Measurements from ENCODE around the gene SKOR1. TPM values are rescaled to one million over a fixed set of nuclear protein-coding genes. Genes with fewer than 3 reads are reported as not detected.

The SKOR1 gene
- total and polyA plus RNA-seq, 4 donors: 1.0 to 1.3 (median 1.2) TPM; not detected in 1

- intact Hi-C loops (cut with DNase I): no loop called here
- H3K27me3 ChIP-seq (ENCODE audit: control insufficient read depth in 1 of 2, insufficient read depth in 2 of 2, low read length in 1 of 2): no peaks in the 10 kb centered on the region
- ATAC-seq (ENCODE audit: low FRiP score) (no peak), DNase-seq (no peak)
- no peaks in the 10 kb centered on the region for H3K9me3 ChIP-seq (ENCODE audit: control insufficient read depth, low read length)
- H3K4me3 ChIP-seq (ENCODE audit: low read length in 2 of 2): no peak overlapping the region
- H3K36me3 ChIP-seq (ENCODE audit: control insufficient read depth in 1 of 2, insufficient read depth in 2 of 2, low read length in 1 of 2): no peaks in the 10 kb centered on the region
- H3K27ac ChIP-seq (ENCODE audit: low read depth in 1 of 2, low read length in 2 of 2): no peak overlapping the region
- no peaks in the 10 kb centered on the region for H3K4me1 ChIP-seq (ENCODE audit: control insufficient read depth in 1 of 2, insufficient read depth in 2 of 2, low read length in 2 of 2)
- WGBS, 2 donors: 83 to 84% methylated on average over 10 of the region's 10 CpGs
Measured at GRCh38 chr15:67781907-67782690, 43.2 kb upstream of the SKOR1 start.

- no peaks in the 10 kb centered on the region for H3K4me1 ChIP-seq (ENCODE audit: control insufficient read depth in 1 of 2, insufficient read depth in 2 of 2, low read length in 2 of 2)
- ATAC-seq (ENCODE audit: low FRiP score) (no peak), DNase-seq (no peak)
- H3K9me3 ChIP-seq (ENCODE audit: control insufficient read depth, low read length): no peaks in the 10 kb centered on the region
- intact Hi-C loops (cut with DNase I): no loop called here
- no peaks in the 10 kb centered on the region for H3K27me3 ChIP-seq (ENCODE audit: control insufficient read depth in 1 of 2, insufficient read depth in 2 of 2, low read length in 1 of 2)
- WGBS, 2 donors: 77 to 79% methylated on average over 7 of the region's 7 CpGs
- H3K27ac ChIP-seq (ENCODE audit: low read depth in 1 of 2, low read length in 2 of 2): no peak overlapping the region
- no peaks in the 10 kb centered on the region for H3K36me3 ChIP-seq (ENCODE audit: control insufficient read depth in 1 of 2, insufficient read depth in 2 of 2, low read length in 1 of 2)
- H3K4me3 ChIP-seq (ENCODE audit: low read length in 2 of 2): no peak overlapping the region
Measured at GRCh38 chr15:67782691-67782991, 42.7 kb upstream of the SKOR1 start.

- no peak for DNase-seq
- H3K9me3 ChIP-seq (ENCODE audit: control insufficient read depth, low read length): no peaks in the 10 kb centered on the region
- no peak overlapping the region for H3K4me3 ChIP-seq (ENCODE audit: low read length in 2 of 2)
- H3K36me3 ChIP-seq (ENCODE audit: control insufficient read depth in 1 of 2, insufficient read depth in 2 of 2, low read length in 1 of 2): no peaks in the 10 kb centered on the region
- no peak overlapping the region for H3K27ac ChIP-seq (ENCODE audit: low read depth in 1 of 2, low read length in 2 of 2)
- intact Hi-C loops (cut with DNase I): no loop called here
- no peak for ATAC-seq (ENCODE audit: low FRiP score)
- no peaks in the 10 kb centered on the region for H3K27me3 ChIP-seq (ENCODE audit: control insufficient read depth in 1 of 2, insufficient read depth in 2 of 2, low read length in 1 of 2)
- no peaks in the 10 kb centered on the region for H3K4me1 ChIP-seq (ENCODE audit: control insufficient read depth in 1 of 2, insufficient read depth in 2 of 2, low read length in 2 of 2)
- WGBS, 2 donors: 88 to 89% methylated on average over 7 of the region's 7 CpGs
Measured at GRCh38 chr15:67783303-67783702, 42.0 kb upstream of the SKOR1 start.

GRCh38 chr15:67784090-67784781 is 41.1 kb upstream of the SKOR1 start:
- Histone ChIP-seq H3K4me1 (ENCODE audit: control insufficient read depth in 1 of 2, insufficient read depth in 2 of 2, low read length in 2 of 2) (no peaks in the 10 kb centered on the region), H3K4me3 (ENCODE audit: low read length in 2 of 2) (no peak overlapping the region), H3K27ac (ENCODE audit: low read depth in 1 of 2, low read length in 2 of 2) (no peak overlapping the region), H3K36me3 (ENCODE audit: control insufficient read depth in 1 of 2, insufficient read depth in 2 of 2, low read length in 1 of 2) (no peaks in the 10 kb centered on the region), H3K9me3 (ENCODE audit: control insufficient read depth, low read length) (no peaks in the 10 kb centered on the region), H3K27me3 (ENCODE audit: control insufficient read depth in 1 of 2, insufficient read depth in 2 of 2, low read length in 1 of 2) (no peaks in the 10 kb centered on the region)
- ATAC-seq (ENCODE audit: low FRiP score): no peak
- intact Hi-C loops (cut with DNase I): no loop called here
- 76 to 87% methylated on average over 4 of the region's 4 CpGs for WGBS, 2 donors
- DNase-seq: no peak

- 84 to 87% methylated on average over 12 of the region's 12 CpGs for WGBS, 2 donors
- H3K4me1 ChIP-seq (ENCODE audit: control insufficient read depth in 1 of 2, insufficient read depth in 2 of 2, low read length in 2 of 2): no peaks in the 10 kb centered on the region
- no peak for DNase-seq
Measured at GRCh38 chr15:67784856-67785430, 40.4 kb upstream of the SKOR1 start.

GRCh38 chr15:67785431-67785830 is 39.9 kb upstream of the SKOR1 start:
- H3K4me1 ChIP-seq (ENCODE audit: control insufficient read depth in 1 of 2, insufficient read depth in 2 of 2, low read length in 2 of 2): no peaks in the 10 kb centered on the region
- WGBS, 2 donors: 88 to 93% methylated on average over 5 of the region's 5 CpGs
- no peak overlapping the region for H3K27ac ChIP-seq (ENCODE audit: low read depth in 1 of 2, low read length in 2 of 2)
- DNase-seq: no peak
- H3K9me3 ChIP-seq (ENCODE audit: control insufficient read depth, low read length): no peaks in the 10 kb centered on the region
- no peak overlapping the region for H3K4me3 ChIP-seq (ENCODE audit: low read length in 2 of 2)
- ATAC-seq (ENCODE audit: low FRiP score): no peak
- intact Hi-C loops (cut with DNase I): no loop called here
- no peaks in the 10 kb centered on the region for H3K27me3 ChIP-seq (ENCODE audit: control insufficient read depth in 1 of 2, insufficient read depth in 2 of 2, low read length in 1 of 2)
- no peaks in the 10 kb centered on the region for H3K36me3 ChIP-seq (ENCODE audit: control insufficient read depth in 1 of 2, insufficient read depth in 2 of 2, low read length in 1 of 2)

More at GRCh38 chr15:67784856-67785430, 40.4 kb upstream of the SKOR1 start:
- intact Hi-C loops (cut with DNase I): no loop called here
- Histone ChIP-seq H3K36me3 (ENCODE audit: control insufficient read depth in 1 of 2, insufficient read depth in 2 of 2, low read length in 1 of 2) (no peaks in the 10 kb centered on the region), H3K27ac (ENCODE audit: low read depth in 1 of 2, low read length in 2 of 2) (no peak overlapping the region), H3K4me3 (ENCODE audit: low read length in 2 of 2) (no peak overlapping the region), H3K27me3 (ENCODE audit: control insufficient read depth in 1 of 2, insufficient read depth in 2 of 2, low read length in 1 of 2) (no peaks in the 10 kb centered on the region), H3K9me3 (ENCODE audit: control insufficient read depth, low read length) (no peaks in the 10 kb centered on the region)
- ATAC-seq (ENCODE audit: low FRiP score): no peak

- 96% methylated on average over 4 of the region's 4 CpGs for WGBS, 2 donors
- Histone ChIP-seq H3K9me3 (ENCODE audit: control insufficient read depth, low read length) (no peaks in the 10 kb centered on the region), H3K4me3 (ENCODE audit: low read length in 2 of 2) (no peak overlapping the region), H3K27ac (ENCODE audit: low read depth in 1 of 2, low read length in 2 of 2) (no peak overlapping the region), H3K27me3 (ENCODE audit: control insufficient read depth in 1 of 2, insufficient read depth in 2 of 2, low read length in 1 of 2) (no peaks in the 10 kb centered on the region), H3K36me3 (ENCODE audit: control insufficient read depth in 1 of 2, insufficient read depth in 2 of 2, low read length in 1 of 2) (peaks cover 0 to 5% of the 10 kb centered on the region in 2 donors), H3K4me1 (ENCODE audit: control insufficient read depth in 1 of 2, insufficient read depth in 2 of 2, low read length in 2 of 2) (no peaks in the 10 kb centered on the region)
- no peak for ATAC-seq (ENCODE audit: low FRiP score)
- DNase-seq: no peak
- intact Hi-C loops (cut with DNase I): no loop called here
Measured at GRCh38 chr15:67786646-67787045, 38.7 kb upstream of the SKOR1 start.

- no peaks in the 10 kb centered on the region for H3K9me3 ChIP-seq (ENCODE audit: control insufficient read depth, low read length)
- ATAC-seq (ENCODE audit: low FRiP score): no peak
- intact Hi-C loops (cut with DNase I): no loop called here
- no peaks in the 10 kb centered on the region for H3K27me3 ChIP-seq (ENCODE audit: control insufficient read depth in 1 of 2, insufficient read depth in 2 of 2, low read length in 1 of 2)
- DNase-seq: no peak
- peaks cover 0 to 7% of the 10 kb centered on the region in 2 donors for H3K36me3 ChIP-seq (ENCODE audit: control insufficient read depth in 1 of 2, insufficient read depth in 2 of 2, low read length in 1 of 2)
- no peak overlapping the region for H3K4me3 ChIP-seq (ENCODE audit: low read length in 2 of 2)
- H3K4me1 ChIP-seq (ENCODE audit: control insufficient read depth in 1 of 2, insufficient read depth in 2 of 2, low read length in 2 of 2): no peaks in the 10 kb centered on the region
- no peak overlapping the region for H3K27ac ChIP-seq (ENCODE audit: low read depth in 1 of 2, low read length in 2 of 2)
Measured at GRCh38 chr15:67788986-67789385, 36.3 kb upstream of the SKOR1 start.
